ENCODE measurements around the gene SLC17A1.
"Not testable (repeated sequence)": the region's sequence is repeated elsewhere in the genome, so short reads cannot be mapped to it uniquely, and the experiment has no call there.

Gene SLC17A1

DNA sequence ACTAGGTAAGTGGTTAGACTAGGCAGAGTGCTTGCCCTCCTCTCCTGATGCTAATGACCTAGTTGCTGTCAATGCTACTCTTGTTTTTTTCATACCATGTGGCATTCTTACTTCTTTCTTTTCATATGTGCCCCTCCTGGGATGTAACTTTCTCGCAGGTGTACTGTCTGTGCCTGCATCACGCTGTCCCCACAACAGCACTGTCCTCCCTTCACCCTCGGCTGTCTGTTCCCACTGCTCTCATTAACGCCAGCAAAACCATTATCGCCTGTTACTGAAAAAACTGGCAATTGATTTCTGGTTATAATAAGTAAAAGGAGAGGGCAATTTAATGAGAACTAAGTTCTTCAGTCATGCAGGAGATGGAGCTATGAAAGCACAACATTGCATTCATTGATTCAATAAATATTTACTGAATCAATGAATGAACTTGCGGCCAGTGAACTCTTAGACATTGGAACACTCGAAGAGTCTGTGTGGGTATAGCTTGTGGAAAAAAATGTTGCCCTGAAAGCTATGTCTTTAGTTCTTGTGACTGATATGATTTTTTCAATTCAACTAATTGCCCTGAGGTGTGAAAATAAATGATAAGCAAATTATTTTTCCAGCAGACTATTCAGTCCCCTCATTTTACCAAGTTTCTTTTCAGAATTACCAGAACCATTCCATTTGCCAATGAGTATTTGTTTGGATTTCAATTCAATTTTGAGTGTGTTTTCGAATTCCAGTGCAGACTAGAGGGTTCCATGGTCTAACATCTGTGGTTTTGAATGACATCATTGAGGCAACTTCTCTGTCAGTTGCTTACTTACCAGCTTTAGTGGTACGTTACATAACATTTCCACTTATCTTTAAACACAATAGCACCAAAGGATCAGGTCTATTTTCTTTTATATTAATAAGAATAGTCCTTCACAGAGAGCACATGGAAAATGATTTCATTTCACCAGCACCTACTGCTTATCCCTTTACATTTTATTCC, 75.2 kb downstream of the SLC17A1 start:
- no peak for DNase-seq (ENCODE audit: low read depth in 2 of 2)

DNA sequence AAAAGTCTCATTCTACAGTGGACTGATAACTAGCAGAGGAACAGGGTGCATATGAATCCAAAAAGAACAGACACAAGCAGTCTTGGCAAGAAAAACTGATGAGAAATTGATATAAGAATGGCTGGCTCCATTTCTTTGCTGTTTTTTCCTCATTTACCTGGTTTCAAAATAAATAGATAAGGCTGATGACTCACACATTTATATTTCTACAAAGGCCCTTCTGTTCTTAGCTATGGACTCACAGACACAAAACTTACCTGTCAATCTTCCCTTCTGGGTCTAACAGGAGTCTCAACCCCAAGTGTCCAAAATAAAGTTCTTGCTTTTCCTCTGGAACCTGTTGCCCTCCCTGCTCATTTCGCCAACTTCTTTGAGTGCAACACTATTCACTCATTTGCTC, 76.4 kb downstream of the SLC17A1 start:
- DNase-seq (ENCODE audit: low read depth in 2 of 2) = no peak

DNA sequence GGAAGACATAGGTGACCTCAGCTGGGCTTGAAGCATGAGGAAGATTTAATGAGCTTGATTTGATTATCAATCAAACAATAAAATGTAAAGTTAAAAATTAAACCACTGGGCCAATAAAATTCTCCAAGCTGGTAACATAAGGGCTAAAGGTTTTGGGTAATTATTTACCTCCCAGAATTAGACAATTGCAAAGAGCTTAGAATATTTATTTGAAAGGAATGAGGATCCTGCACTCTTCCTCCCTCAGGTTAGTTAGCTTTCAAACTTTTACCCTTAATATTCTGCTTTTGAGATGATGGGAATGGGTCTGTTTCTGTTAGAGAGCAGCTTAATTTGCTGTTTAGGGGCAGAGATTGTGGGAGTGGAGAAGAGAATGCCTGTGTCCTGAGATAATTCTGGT, 77.3 kb downstream of the SLC17A1 start, which contains the start of gene SLC17A4:
Gene SLC17A4, plus strand, starts transcription at position 208 of the 400 bp plus-strand sequence. CDS start 7,221 bp downstream, outside the sequence.
- no peak for DNase-seq (ENCODE audit: low read depth in 2 of 2)

DNA sequence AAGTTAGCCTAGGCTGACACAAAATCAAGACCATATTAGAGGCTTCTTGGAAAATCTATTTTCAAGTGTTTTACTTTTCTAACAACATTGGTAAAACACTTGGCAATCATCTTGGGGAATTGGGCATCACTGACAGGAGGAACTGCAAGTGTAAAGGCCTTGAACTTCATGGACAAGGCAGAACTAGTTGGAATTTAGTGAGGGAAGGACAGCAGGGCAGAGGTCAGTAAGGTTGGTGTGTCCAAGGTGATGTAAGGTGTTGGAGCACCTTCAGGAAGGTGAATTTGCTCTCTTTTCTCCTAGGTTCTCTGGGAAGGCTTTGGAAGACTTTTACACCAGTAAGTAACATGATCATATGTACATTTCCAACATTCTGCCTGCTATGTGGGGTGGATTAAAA, 78.8 kb downstream of the SLC17A1 start:
- DNase-seq (ENCODE audit: low read depth in 2 of 2) = no peak

DNA sequence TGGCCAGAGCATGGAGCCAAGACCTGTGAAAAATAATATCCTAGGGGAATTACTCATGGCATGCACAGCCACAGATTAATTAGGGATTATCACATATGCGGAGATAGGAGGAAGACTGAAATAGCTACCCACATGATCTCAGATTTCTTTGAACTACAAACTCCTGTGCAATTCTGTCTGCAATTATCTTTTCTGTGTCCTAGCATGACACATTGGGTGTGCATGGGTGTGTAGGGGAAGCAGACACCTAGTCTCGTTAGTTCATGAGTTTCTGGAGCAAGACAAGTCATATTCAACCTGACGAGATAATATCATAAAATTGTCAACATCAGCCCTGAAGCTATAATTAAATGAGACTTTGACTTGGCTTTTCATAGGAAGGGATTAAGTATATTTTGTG, 80.9 kb downstream of the SLC17A1 start:
- no peak for DNase-seq (ENCODE audit: low read depth in 2 of 2)

DNA sequence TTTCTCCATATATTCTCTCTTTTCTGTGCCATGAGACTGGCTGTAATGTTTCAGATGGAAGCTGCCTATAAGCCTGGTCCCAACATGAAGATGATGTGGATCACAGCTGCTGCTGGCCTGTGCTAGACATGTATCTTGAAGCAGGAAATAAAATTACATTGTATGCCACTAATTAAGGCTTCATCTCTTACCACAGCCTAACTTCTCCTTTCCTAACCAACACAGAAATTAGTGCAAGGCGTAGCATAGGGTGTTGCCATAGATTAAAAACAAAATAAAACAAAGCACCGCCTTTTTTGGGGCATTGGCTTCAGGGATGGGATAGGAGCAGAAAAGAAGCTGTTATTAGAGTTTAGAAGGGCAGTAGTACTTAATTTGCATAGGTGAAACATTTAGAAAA, 82.0 kb downstream of the SLC17A1 start:
- DNase-seq (ENCODE audit: low read depth in 2 of 2) = no peak

DNA sequence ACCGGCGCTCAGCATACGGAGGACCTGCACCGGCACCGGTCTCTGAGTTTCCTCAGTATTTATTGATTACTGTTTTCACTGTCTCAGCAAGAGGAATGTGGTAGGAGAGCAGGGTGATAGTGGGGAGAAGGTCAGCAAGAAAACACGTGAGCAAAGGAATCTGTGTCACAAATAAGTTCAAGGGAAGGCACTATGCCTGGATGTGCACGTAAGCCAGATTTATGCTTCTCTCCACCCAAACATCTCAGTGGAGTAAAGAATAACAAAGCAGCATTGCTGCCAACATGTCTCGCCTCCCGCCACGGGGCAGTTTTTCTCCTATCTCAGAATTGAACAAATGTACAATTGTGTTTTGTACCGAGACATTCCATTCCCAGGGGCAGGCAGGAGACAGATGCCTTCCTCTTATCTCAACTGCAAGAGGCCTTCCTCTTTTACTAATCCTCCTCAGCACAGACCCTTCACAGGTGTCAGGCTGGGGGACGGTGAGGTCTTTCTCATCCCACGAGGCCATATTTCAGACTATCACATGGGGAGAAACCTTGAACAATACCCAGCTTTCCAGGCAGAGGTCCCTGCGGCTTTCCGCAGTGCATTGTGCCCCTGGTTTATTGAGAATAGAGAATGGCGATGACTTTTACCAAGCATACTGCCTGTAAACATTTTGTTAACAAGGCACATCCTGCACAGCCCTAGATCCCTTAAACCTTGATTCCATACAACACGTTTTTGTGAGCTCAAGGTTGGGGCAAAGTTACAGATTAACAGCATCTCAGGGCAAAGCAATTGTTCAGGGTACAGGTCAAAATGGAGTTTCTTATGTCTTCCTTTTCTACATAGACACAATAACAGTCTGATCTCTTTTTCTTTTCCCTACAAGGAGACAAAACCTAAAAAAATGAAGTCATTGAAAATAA, 83.0 kb downstream of the SLC17A1 start:
- not testable (repeated sequence) for DNase-seq (ENCODE audit: low read depth in 2 of 2)

DNA sequence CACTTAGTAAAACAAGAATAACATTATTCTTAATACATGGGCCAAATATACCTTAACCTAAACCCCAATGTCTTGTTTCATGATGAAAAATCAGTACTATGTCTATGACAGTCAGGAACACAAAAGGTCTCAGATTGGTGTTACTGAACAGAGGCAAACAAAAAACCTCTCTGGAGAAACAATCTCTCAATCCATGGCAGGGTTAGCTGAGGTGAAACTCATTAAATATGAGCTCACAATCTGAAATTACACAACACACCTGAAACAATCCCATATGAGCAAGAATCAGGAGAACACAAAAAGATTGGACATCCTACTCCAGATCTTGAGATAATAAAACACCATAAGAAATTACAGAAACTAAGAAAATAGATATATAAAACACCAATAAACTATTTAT, 83.8 kb downstream of the SLC17A1 start:
- no peak for DNase-seq (ENCODE audit: low read depth in 2 of 2)

DNA sequence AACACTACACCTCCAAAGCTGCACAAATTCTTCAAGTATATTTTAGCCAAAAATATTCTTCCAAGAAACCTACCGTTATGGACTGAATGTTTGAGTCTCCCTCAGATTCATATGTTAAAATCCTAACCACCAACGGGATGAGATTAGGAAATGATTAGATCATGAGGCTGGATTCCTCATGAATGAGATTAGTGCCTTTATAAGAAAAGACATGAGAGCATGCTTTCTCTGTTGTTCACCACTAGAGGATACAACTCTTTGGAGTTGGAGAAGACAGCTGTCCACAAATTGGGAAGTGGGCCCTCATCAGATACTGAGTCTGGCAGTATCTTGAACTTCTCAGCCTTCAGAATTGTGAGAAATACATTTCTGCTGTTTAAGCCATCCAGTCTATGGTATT, 84.4 kb downstream of the SLC17A1 start:
- DNase-seq (ENCODE audit: low read depth in 2 of 2) = no peak

DNA sequence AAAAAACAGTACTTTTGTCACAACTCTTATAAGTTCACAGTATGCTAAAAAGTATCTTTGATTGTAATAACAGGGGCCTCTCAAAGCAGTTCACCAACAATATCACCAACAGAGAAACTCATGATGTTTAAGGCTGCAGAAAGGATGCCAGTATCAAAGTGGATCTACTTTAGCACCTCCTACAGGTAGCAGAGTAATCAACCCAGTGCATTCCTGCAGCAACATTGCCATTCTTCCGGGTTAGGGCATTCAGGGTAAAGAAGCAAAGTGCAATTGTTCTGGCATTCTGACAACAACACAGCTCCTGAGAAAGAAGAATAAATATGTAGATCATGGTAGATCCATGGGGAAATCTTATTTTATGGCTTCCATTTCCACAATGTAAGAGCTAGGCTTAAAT, 84.9 kb downstream of the SLC17A1 start:
- no peak for DNase-seq (ENCODE audit: low read depth in 2 of 2)

DNA sequence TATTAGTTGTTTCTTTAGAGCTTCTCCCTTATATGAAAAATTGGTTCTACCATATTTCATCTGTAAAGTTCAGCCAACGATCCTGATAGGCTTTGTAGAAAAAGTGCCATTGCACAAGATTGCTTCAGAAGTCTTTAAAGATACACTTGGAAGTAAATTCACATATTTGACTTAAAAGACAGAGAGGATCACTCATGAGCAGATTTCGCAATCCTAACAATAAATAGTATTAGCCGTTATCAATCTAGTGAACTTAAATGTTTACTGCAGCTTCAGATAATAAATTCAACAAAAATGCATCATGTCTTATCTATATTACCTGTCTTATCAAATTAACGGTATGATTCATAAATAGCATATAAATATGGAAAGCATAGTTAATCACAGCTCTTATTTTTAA, 86.0 kb downstream of the SLC17A1 start:
- DNase-seq (ENCODE audit: low read depth in 2 of 2) = no peak

DNA sequence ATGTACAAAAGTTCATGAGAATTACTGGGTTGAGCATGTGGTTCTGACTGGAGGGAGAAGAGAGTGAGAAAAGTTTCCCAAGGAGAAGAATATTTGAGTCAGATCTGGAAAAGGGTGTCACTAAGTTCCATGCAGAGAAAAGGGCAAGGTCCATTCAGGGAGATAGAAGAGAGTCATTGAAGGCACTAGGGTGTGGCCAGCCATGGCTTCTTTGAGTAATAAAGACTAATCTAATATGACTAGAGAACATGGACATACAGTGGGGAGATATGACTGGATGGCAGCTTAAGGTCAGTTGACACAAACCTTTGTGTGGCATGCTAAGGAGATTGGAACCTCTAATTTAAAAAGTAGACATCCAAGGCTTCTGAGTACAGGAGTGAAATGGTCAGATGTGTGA, 88.0 kb downstream of the SLC17A1 start:
- no peak for DNase-seq (ENCODE audit: low read depth in 2 of 2)

DNA sequence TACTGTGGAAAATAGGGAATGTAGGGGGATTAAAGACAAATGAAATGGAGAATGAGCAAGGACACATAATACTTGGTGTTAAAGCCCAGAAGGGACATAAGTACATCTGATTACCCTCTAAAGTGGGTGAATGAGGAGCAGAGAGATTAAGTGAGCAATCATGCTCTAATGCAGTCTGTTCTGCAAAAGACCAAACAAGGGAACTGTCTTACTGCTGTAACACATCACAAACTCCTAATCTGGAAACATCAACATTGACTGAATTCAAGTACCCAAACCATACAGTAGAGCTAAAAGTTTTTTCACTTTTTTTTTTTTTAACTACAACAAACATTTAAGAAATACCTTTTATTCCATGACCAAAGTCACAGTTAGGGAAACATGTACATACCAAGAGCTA, 96.6 kb downstream of the SLC17A1 start:
- no peak for DNase-seq (ENCODE audit: low read depth in 2 of 2)

Measured in stimulated activated CD8-positive, alpha-beta memory T cell treated with anti-CD3 and anti-CD28 coated beads, Interleukin-15, amount 100 ng/mL, for 4 hours (primary cell).